Activated CD4-positive, alpha-beta T cell treated with anti-CD3 and anti-CD28 coated beads, Interleukin-2, Interleukin-4, amounts not matched to agents 100 ng/mL and 50 ng/mL, durations not matched to agents 16 hours and 8 hours (primary cell): ENCODE measurements around the gene REC8.
A peak's percentile ranks its signal among the peaks of the same experiment; 100 is the strongest.

Experiments
- DNase-seq: peaks from one replicate; pipeline ENCODE4 v3.0.0-alpha.2; 2020; ENCODE audit warnings: low spot score

REC8 gene

DNA sequence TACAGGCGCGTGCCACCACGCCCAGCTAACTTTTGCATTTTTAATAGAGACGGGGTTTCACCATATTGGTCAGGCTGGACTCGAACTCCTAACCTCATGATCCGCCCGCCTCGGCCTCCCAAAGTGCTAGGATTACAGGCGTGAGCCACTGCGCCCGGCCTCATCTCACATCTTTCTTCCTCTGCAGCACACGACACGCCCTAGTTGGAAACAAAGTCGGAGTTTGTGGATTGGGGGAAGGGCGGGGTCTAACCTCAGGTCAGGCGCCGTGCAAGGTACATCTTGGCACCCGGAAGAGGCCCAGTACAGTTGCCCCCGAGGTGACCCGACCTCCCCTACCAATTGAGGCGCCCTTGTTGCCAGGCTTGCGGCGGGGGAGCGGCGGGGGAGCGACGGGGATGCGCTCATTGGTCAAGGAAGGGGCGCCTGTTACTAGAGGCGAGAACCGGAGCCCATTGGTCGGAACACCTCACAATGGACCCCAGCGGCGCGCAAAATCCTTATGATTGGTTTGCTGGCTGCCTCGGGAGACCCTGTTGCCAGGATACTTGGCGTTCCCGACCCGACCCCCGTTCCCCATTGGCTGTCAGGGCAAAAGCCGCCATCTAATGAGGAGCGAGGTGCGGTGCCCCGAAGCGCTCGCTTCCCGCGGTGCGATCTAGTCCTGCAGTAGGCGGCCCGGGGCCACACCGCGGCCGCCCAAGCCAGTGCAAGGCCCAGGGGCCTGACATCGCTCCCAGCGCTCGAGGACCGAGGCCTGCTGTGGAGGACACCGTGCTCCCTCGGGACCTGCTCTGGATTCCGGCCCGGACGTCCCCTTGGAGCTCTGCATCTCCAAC, at the start of gene REC8:
REC8 (plus strand) TSS at position 659 of the 839 bp plus-strand sequence. CDS start 473 bp downstream, outside the sequence.
- DNase-seq: peak; percentile 61

- DNase-seq: no peak
These were observed 49.5 kb upstream of the REC8 start for GRCh38 chr14:24122416-24122815.

- no peak for DNase-seq
These were observed 49.0 kb upstream of the REC8 start for GRCh38 chr14:24122898-24123297.

GRCh38 chr14:24123424-24124417, 48.2 kb upstream of the REC8 start:
- DNase-seq: no peak

DNA sequence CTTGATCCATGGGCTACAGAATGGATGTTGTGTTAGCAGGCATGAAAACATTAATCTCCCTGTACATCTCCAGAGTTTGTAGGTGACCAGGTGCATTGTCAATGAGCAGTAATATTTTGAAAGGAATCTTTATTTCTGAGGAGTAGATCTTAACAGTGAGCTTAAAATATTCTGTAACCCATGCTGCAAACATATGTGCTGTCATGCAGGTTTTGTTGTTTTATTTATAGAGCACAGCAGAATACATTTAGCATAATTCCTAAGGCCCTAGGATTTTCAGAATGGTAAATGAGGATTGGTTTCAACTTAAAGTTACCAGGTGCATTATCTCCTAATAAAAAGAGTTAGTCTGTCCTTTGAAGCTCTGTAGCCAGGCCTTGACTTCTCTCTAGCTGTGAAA, 44.9 kb upstream of the REC8 start:
- DNase-seq: no peak

DNA sequence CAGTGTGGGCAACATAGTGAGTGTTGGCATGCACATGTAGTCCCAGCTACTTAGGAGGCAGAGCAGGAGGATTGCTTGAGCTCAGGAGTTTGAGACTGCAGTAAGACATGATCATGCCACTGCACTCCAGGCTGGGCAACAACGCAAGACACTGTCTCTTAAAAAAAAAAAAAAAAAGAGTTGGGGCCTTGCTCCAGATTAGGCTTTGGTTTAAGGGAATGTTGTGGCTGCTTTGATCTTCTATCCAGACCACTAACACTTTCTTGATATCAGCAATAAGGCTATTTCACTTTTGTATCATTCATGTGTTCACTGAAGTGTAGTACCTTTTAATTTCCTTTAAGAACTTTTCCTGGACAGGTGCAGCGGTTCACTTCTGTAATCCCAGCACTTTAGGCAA, 44.2 kb upstream of the REC8 start:
- DNase-seq: no peak

- DNase-seq: no peak
These were observed 42.4 kb upstream of the REC8 start for GRCh38 chr14:24129410-24129998.

DNA sequence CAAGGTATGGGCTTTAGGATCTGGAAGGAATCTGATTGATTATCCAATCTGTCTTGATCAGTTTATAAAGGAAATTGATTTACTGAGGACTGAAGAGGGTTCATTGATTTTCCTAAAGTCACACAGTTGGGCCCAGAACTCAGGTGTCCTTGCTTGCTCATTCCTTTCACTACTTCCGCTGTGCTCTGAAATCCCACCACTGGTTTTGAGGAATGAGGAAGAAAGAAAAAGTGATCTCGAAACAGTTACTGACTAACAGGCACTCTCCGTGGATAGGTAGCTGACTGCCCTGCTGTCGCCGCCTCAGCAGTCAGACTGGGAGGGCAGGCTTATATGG, 41.5 kb upstream of the REC8 start, which contains the start of gene FITM1:
FITM1 (plus strand) TSS at position 280 of the 337 bp plus-strand sequence. CDS start 905 bp downstream, outside the sequence.
- no peak for DNase-seq

- no peak for DNase-seq
These were observed 40.9 kb upstream of the REC8 start for GRCh38 chr14:24130717-24131548.

DNA sequence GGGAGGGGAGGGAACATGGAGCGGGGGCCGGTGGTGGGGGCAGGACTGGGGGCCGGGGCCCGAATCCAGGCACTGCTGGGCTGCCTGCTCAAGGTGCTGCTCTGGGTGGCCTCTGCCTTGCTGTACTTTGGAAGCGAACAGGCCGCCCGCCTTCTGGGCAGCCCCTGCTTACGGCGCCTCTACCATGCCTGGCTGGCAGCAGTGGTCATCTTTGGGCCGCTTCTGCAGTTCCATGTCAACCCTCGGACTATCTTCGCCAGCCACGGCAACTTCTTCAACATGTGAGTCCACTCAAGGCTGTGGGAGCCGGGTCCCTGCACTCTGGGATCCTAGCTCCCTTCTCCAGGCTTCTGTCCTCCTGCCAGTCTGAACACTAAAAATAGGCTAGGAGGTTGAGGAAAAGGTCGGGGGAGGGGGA, 40.3 kb upstream of the REC8 start:
- no peak for DNase-seq

- DNase-seq: no peak
These were observed 39.7 kb upstream of the REC8 start for GRCh38 chr14:24132061-24132685.

- no peak for DNase-seq
These were observed 38.9 kb upstream of the REC8 start for GRCh38 chr14:24132976-24133375.

- no peak for DNase-seq
These were observed 38.1 kb upstream of the REC8 start for GRCh38 chr14:24133735-24134134.

GRCh38 chr14:24135584-24135833, 36.4 kb upstream of the REC8 start:
- no peak for DNase-seq

GRCh38 chr14:24135834-24136683, 35.8 kb upstream of the REC8 start, which contains the start of gene PSME1:
Gene PSME1, plus strand, starts transcription at chr14:24136194. Its CDS starts 69 bp downstream, at chr14:24136263.
- DNase-seq: peak; percentile 96

DNA sequence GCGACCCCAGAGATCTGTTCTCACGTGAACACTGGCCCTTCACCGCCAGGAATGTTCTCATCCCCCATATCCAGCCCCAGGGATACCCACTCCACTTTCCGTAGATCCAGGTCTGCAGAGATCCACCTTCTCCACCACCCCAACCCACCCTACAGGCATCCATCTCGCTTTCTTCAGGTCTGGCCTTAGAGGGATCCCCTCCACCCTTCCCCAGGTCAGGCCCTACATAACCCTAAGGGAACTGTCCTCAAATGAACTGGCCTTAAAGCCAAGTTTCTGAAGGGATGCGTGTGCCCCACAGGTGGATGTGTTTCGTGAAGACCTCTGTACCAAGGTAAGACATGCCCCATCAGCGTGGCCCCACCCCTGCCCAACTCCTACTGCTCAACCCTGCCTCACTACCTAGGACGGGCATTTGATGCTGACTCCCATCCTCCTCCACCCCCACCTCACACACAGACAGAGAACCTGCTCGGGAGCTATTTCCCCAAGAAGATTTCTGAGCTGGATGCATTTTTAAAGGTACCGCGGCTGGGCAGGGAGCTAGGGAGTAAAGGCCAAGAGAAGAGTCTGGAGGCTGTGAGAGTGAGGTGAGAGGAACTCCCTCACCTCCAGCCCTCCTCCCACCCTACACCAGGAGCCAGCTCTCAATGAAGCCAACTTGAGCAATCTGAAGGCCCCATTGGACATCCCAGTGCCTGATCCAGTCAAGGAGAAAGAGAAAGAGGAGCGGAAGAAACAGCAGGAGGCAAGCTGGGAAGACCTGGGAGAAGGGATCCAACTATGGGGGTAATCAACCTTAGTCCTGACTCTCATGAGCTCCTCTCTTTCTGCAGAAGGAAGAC, 35.0 kb upstream of the REC8 start:
- DNase-seq: no peak

DNA sequence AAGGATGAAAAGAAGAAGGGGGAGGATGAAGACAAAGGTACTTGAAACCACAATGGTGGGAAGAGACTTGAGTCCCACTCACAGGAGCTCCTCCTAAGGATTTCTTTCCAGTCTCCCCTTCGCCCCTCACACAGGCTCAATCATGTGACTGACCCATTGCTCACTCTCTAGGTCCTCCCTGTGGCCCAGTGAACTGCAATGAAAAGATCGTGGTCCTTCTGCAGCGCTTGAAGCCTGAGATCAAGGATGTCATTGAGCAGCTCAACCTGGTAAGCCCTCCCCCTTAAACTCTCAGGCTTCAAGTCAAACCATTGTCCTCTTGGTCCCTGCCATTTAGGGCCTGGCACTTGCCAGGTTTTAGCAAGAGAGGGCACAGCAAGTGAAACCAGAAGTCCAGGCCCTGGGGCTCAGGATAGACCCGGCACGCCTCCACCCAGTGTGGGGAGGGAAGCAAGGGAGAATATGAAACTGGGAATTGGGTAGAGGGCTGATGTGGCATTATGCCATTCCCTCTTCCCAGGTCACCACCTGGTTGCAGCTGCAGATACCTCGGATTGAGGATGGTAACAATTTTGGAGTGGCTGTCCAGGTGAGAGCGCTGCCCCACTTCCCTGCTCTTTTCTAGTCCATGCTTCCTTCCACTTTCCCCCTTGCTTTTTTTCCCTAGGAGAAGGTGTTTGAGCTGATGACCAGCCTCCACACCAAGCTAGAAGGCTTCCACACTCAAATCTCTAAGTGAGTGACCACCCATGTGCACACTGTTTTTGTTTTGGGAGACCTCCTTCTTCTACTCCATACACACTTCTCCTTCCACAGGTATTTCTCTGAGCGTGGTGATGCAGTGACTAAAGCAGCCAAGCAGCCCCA, 34.1 kb upstream of the REC8 start:
- DNase-seq: no peak
